ENCODE data around the gene FAM135A. TPM values are rescaled to one million over a fixed set of nuclear protein-coding genes. Genes with fewer than 3 reads are reported as not detected.
"Not testable (repeated sequence)": the region's sequence is repeated elsewhere in the genome, so short reads cannot be mapped to it uniquely, and the experiment has no call there.

Gene FAM135A
- total RNA-seq, 1 donor from 2014 or later: 12.2 TPM

- DNase-seq (ENCODE audit: low read depth): no peak
These were observed 17.1 kb upstream of the FAM135A start for GRCh38 chr6:70396163-70396562.

- DNase-seq (ENCODE audit: low read depth): no peak
These were observed 16.2 kb upstream of the FAM135A start for GRCh38 chr6:70396796-70397729.

GRCh38 chr6:70398783-70399728 lies 14.3 kb upstream of the FAM135A start:
- DNase-seq (ENCODE audit: low read depth): peak; percentile 76

- DNase-seq (ENCODE audit: low read depth): no peak
These were observed 8.7 kb upstream of the FAM135A start for GRCh38 chr6:70404658-70405057.

GRCh38 chr6:70409216-70409615 lies 4.1 kb upstream of the FAM135A start:
- DNase-seq (ENCODE audit: low read depth): no peak

- no peak for DNase-seq (ENCODE audit: low read depth)
These were observed 1.6 kb upstream of the FAM135A start for GRCh38 chr6:70411542-70412251.

- no peak for DNase-seq (ENCODE audit: low read depth)
These were observed 825 bp upstream of the FAM135A start for GRCh38 chr6:70412252-70413113.

GRCh38 chr6:70413992-70414494 lies 735 bp downstream of the FAM135A start:
- DNase-seq (ENCODE audit: low read depth): peak; percentile 5

- DNase-seq (ENCODE audit: low read depth): no peak
These were observed 1.5 kb downstream of the FAM135A start for GRCh38 chr6:70414813-70415212.

- DNase-seq (ENCODE audit: low read depth): no peak
These were observed 1.9 kb downstream of the FAM135A start for GRCh38 chr6:70415247-70415646.

GRCh38 chr6:70415660-70416059 lies 2.4 kb downstream of the FAM135A start:
- no peak for DNase-seq (ENCODE audit: low read depth)

- no peak for DNase-seq (ENCODE audit: low read depth)
These were observed 8.2 kb downstream of the FAM135A start for GRCh38 chr6:70421509-70421908.

- DNase-seq (ENCODE audit: low read depth): no peak
These were observed 10.2 kb downstream of the FAM135A start for GRCh38 chr6:70423189-70424134.

GRCh38 chr6:70424291-70424690 lies 11.0 kb downstream of the FAM135A start:
- no peak for DNase-seq (ENCODE audit: low read depth)

- DNase-seq (ENCODE audit: low read depth): no peak
These were observed 23.0 kb downstream of the FAM135A start for GRCh38 chr6:70436320-70436719.

- DNase-seq (ENCODE audit: low read depth): no peak
These were observed 31.7 kb downstream of the FAM135A start for GRCh38 chr6:70445001-70445400.

GRCh38 chr6:70447343-70448070 lies 34.2 kb downstream of the FAM135A start:
- not testable (repeated sequence) for DNase-seq (ENCODE audit: low read depth)

GRCh38 chr6:70453899-70454298 lies 40.6 kb downstream of the FAM135A start:
- DNase-seq (ENCODE audit: low read depth): peak; percentile 23
